WTC11 (cell line): ENCODE results near the gene SMC2. TPM values are rescaled to one million over a fixed set of nuclear protein-coding genes. Genes with fewer than 3 reads are reported as not detected.

ENCODE experiments used
- ATAC-seq: fragments of 200-7000 bp; cut with Tn5 transposase; 2 replicates; pipeline ENCODE4 v1.10.0; 2021; ENCODE audit warnings: mild to moderate bottlenecking, moderate library complexity
- CTCF ChIA-PET: fragments of 300-600 bp; sonication (Branson Sonifier 250); formaldehyde crosslinking; loops from one replicate; lab custom pipeline; 2021; ENCODE audit warnings: antibody characterized with exemption; lab: Charles Lee
- POLR2A ChIA-PET: fragments of 350-600 bp; sonication (Branson Sonifier 250); formaldehyde crosslinking; loops from one replicate; lab custom pipeline; 2021; ENCODE audit warnings: antibody characterized with exemption; lab: Charles Lee
- DNase-seq: peaks from one replicate; pipeline ENCODE4 v3.0.0; 2021; ENCODE audit warnings: low spot score
- H3K27ac Mint-ChIP-seq: 2 replicates; pipeline ENCODE4 v1.8.0; 2021; ENCODE audit warnings: mixed read lengths
- H3K27me3 Mint-ChIP-seq: 2 replicates; pipeline ENCODE4 v1.8.0; 2021; ENCODE audit warnings: low read depth, mild to moderate bottlenecking, moderate library complexity, mixed read lengths
- H3K36me3 Mint-ChIP-seq: 2 replicates; pipeline ENCODE4 v1.8.0; 2021; ENCODE audit warnings: mixed read lengths
- H3K4me1 Mint-ChIP-seq: 2 replicates; pipeline ENCODE4 v1.8.0; 2022; ENCODE audit warnings: mixed read lengths
- H3K4me3 Mint-ChIP-seq: 2 replicates; pipeline ENCODE4 v1.8.0; 2021; ENCODE audit warnings: mild to moderate bottlenecking, moderate library complexity, mixed read lengths
- H3K9me3 Mint-ChIP-seq: 2 replicates; pipeline ENCODE4 v1.8.0; 2021; ENCODE audit warnings: mixed read lengths
- ATF6 ChIP-seq: sonication (generic); formaldehyde crosslinking; IDR thresholded peaks from 2 replicates; pipeline ENCODE4 v1.8.1; 2023; ENCODE audit warnings: mild to moderate bottlenecking, missing genetic modification reagents
- CTCF ChIP-seq: fragments of 200-600 bp; IDR thresholded peaks from 2 replicates; pipeline ENCODE4 v1.8.0; 2022; ENCODE audit warnings: antibody characterized with exemption
- E2F5 ChIP-seq: sonication (generic); formaldehyde crosslinking; IDR thresholded peaks from 2 replicates; pipeline ENCODE4 v1.8.1; 2022; ENCODE audit warnings: mild to moderate bottlenecking, moderate library complexity, missing genetic modification reagents
- ESRRA ChIP-seq: sonication (generic); formaldehyde crosslinking; IDR thresholded peaks from 2 replicates; pipeline ENCODE4 v1.8.1; 2022; ENCODE audit warnings: mild to moderate bottlenecking, missing genetic modification reagents, borderline replicate concordance
- FOXK1 ChIP-seq: sonication (generic); formaldehyde crosslinking; IDR thresholded peaks from 2 replicates; pipeline ENCODE4 v1.8.0; 2022; ENCODE audit warnings: mild to moderate bottlenecking, moderate library complexity, missing genetic modification reagents
- FOXP4 ChIP-seq: sonication (generic); formaldehyde crosslinking; IDR thresholded peaks from 2 replicates; pipeline ENCODE4 v1.8.0; 2022; ENCODE audit warnings: mild to moderate bottlenecking, missing genetic modification reagents
- GTF2I ChIP-seq: fragments of 250-450 bp; sonication (Bioruptor Pico); conservative IDR thresholded peaks from 2 replicates; pipeline ENCODE4 v1.4.0; 2021; ENCODE audit warnings: mild to moderate bottlenecking
- OVOL2 ChIP-seq: fragments of 250-450 bp; sonication (Bioruptor Pico); IDR thresholded peaks from 2 replicates; pipeline ENCODE4 v1.9.0; 2021; ENCODE audit warnings: mild to moderate bottlenecking, borderline replicate concordance
- RELA ChIP-seq: sonication (generic); formaldehyde crosslinking; IDR thresholded peaks from 2 replicates; pipeline ENCODE4 v1.8.1; 2022; ENCODE audit warnings: missing genetic modification reagents, mild to moderate bottlenecking, borderline replicate concordance
- SOX15 ChIP-seq: fragments of 250-450 bp; sonication (Bioruptor Pico); IDR thresholded peaks from 2 replicates; pipeline ENCODE4 v1.9.0; 2021; ENCODE audit warnings: mild to moderate bottlenecking
- ZNF219 ChIP-seq: sonication (generic); formaldehyde crosslinking; IDR thresholded peaks from 2 replicates; pipeline ENCODE4 v1.8.0; 2023; ENCODE audit warnings: missing genetic modification reagents, mild to moderate bottlenecking, borderline replicate concordance
- ZNF423 ChIP-seq: fragments of 250-450 bp; sonication (Bioruptor Pico); IDR thresholded peaks from 2 replicates; pipeline ENCODE4 v2.1.2; 2022; ENCODE audit warnings: mild to moderate bottlenecking, moderate library complexity
- ZNF532 ChIP-seq: fragments of 250-450 bp; sonication (Bioruptor Pico); IDR thresholded peaks from 2 replicates; pipeline ENCODE4 v1.9.0; 2021; ENCODE audit warnings: mild to moderate bottlenecking, borderline replicate concordance
- total RNA-seq: library from RNA; stranded (reverse); gene quantifications from 3 replicates; pipeline ENCODE4 v1.2.3, GENCODE V29; 2021

Gene SMC2
- total RNA-seq, 1 experiment from 2014 or later = 31.9 TPM

GRCh38 chr9:104073770-104074133 lies 20.4 kb upstream of the SMC2 start:
- no peak overlapping the region for H3K4me3 Mint-ChIP-seq
- no peaks in the 10 kb centered on the region for H3K4me1 Mint-ChIP-seq
- H3K9me3 Mint-ChIP-seq = peaks cover 11% of the 10 kb centered on the region
- ATAC-seq = no peak
- no peaks in the 10 kb centered on the region for H3K27me3 Mint-ChIP-seq
- TF ChIP-seq GTF2I (CRISPR knock-in tag) = no peak
- TF ChIP-seq SOX15 (CRISPR knock-in tag) = no peak
- TF ChIP-seq E2F5 (CRISPR knock-in tag) = no peak
- TF ChIP-seq ZNF423 (CRISPR knock-in tag) = no peak
- no peak for TF ChIP-seq RELA (CRISPR knock-in tag)
- TF ChIP-seq, all 79 proteins: peak for 0
- Mint-ChIP-seq H3K27ac (no peak overlapping the region), H3K36me3 (peaks cover 7% of the 10 kb centered on the region)
- CTCF ChIA-PET = no interaction called here
- DNase-seq = no peak
- POLR2A ChIA-PET = no interaction called here

GRCh38 chr9:104074876-104075275 lies 19.2 kb upstream of the SMC2 start:
- Mint-ChIP-seq H3K9me3 (peaks cover 20% of the 10 kb centered on the region), H3K4me1 (no peaks in the 10 kb centered on the region), H3K27me3 (no peaks in the 10 kb centered on the region), H3K4me3 (no peak overlapping the region), H3K27ac (no peak overlapping the region), H3K36me3 (peaks cover 17% of the 10 kb centered on the region)
- TF ChIP-seq OVOL2 (CRISPR knock-in tag) = no peak
- TF ChIP-seq ATF6 (CRISPR knock-in tag) = no peak
- TF ChIP-seq CTCF = no peak
- no peak for TF ChIP-seq ZNF219 (CRISPR knock-in tag)
- no peak for TF ChIP-seq E2F5 (CRISPR knock-in tag)
- no peak for TF ChIP-seq ZNF532 (CRISPR knock-in tag)
- TF ChIP-seq FOXP4 (CRISPR knock-in tag) = no peak
- no peak for TF ChIP-seq ESRRA (CRISPR knock-in tag)
- TF ChIP-seq FOXK1 (CRISPR knock-in tag) = no peak
- ATAC-seq = no peak
- CTCF ChIA-PET = no interaction called here
- POLR2A ChIA-PET = no interaction called here
- DNase-seq = no peak
